ENCODE results near the gene DGKG.

The DGKG gene

GRCh38 chr3:186268616-186269448 is 93.2 kb downstream of the DGKG start:
- ATAC-seq (ENCODE audit: low read depth) = no peak
- no peaks in the 10 kb centered on the region for H3K27me3 ChIP-seq (ENCODE audit: insufficient read depth, poor library complexity, severe bottlenecking)
- H3K27ac ChIP-seq (ENCODE audit: poor library complexity, severe bottlenecking) = no peak overlapping the region
- no peak overlapping the region for H3K4me3 ChIP-seq (ENCODE audit: severe bottlenecking)
- peak; percentile 18 for TF ChIP-seq CTCF (IDR thresholded peaks at IDR 0.05; ENCODE audit: poor library complexity, severe bottlenecking)
- DNase-seq (ENCODE audit: low spot score) = no peak
- no peaks in the 10 kb centered on the region for H3K36me3 ChIP-seq (ENCODE audit: low read depth)
- no peaks in the 10 kb centered on the region for H3K4me1 ChIP-seq (ENCODE audit: insufficient read depth, poor library complexity, severe bottlenecking)
- H3K9me3 ChIP-seq (ENCODE audit: severe bottlenecking) = no peaks in the 10 kb centered on the region

DNA sequence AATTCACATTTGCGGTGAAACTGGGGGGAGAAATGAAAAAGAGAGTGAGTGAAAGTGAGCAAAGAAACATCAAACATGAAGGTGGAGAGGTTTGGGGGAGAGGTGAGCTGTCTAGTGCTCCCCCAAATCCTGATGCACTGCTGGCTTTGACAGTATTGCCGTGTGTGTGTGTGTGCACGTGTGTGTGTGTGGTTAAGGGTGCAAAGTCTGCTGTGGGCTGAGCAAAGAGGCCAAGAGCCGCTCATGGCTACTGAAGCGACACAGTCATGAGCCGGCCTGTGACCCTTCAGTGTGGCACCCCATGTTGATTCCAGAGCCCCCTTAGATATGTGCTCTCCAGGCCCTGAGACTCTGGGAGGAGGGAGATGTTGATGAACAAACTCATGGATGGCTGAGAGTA is 94.3 kb downstream of the DGKG start:
- no peak for TF ChIP-seq CTCF (IDR thresholded peaks at IDR 0.05; ENCODE audit: poor library complexity, severe bottlenecking)
- no peaks in the 10 kb centered on the region for H3K4me1 ChIP-seq (ENCODE audit: insufficient read depth, poor library complexity, severe bottlenecking)
- DNase-seq (ENCODE audit: low spot score) (no peak), ATAC-seq (ENCODE audit: low read depth) (no peak)
- H3K9me3 ChIP-seq (ENCODE audit: severe bottlenecking) = no peaks in the 10 kb centered on the region
- H3K36me3 ChIP-seq (ENCODE audit: low read depth) = no peaks in the 10 kb centered on the region
- H3K27ac ChIP-seq (ENCODE audit: poor library complexity, severe bottlenecking) = no peak overlapping the region
- H3K27me3 ChIP-seq (ENCODE audit: insufficient read depth, poor library complexity, severe bottlenecking) = no peaks in the 10 kb centered on the region
- H3K4me3 ChIP-seq (ENCODE audit: severe bottlenecking) = no peak overlapping the region

- Histone ChIP-seq H3K9me3 (ENCODE audit: severe bottlenecking) (no peaks in the 10 kb centered on the region), H3K4me3 (ENCODE audit: severe bottlenecking) (no peak overlapping the region), H3K27ac (ENCODE audit: poor library complexity, severe bottlenecking) (no peak overlapping the region), H3K27me3 (ENCODE audit: insufficient read depth, poor library complexity, severe bottlenecking) (no peaks in the 10 kb centered on the region), H3K4me1 (ENCODE audit: insufficient read depth, poor library complexity, severe bottlenecking) (no peaks in the 10 kb centered on the region), H3K36me3 (ENCODE audit: low read depth) (no peaks in the 10 kb centered on the region)
- DNase-seq (ENCODE audit: low spot score) = no peak
- ATAC-seq (ENCODE audit: low read depth) = no peak
- no peak for TF ChIP-seq CTCF (IDR thresholded peaks at IDR 0.05; ENCODE audit: poor library complexity, severe bottlenecking)
Measured at GRCh38 chr3:186264608-186265400, 97.2 kb downstream of the DGKG start.

DNA sequence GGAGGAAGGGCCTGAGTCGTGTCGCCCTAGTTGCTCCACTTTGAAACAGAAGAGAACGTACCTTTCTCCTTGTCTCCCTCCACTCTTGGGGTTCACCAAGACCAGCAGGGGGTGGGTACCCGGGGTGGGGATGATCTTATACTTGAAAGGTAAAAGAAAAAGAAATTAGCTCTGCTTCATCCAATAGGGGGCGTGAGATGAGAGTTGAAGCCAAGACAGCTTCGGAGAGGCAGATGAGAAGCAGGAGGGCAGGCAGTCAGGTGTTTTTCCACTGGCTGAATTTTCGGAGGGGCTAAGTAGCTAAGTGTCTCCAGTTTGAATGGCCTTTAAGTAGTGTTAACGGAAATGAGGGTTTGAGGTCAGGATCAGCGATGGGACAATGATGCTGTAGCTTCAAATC is 100.4 kb downstream of the DGKG start:
- DNase-seq (ENCODE audit: low spot score) (no peak), ATAC-seq (ENCODE audit: low read depth) (no peak)
- Histone ChIP-seq H3K9me3 (ENCODE audit: severe bottlenecking) (no peaks in the 10 kb centered on the region), H3K4me3 (ENCODE audit: severe bottlenecking) (no peak overlapping the region), H3K27me3 (ENCODE audit: insufficient read depth, poor library complexity, severe bottlenecking) (no peaks in the 10 kb centered on the region), H3K4me1 (ENCODE audit: insufficient read depth, poor library complexity, severe bottlenecking) (no peaks in the 10 kb centered on the region), H3K36me3 (ENCODE audit: low read depth) (no peaks in the 10 kb centered on the region), H3K27ac (ENCODE audit: poor library complexity, severe bottlenecking) (no peak overlapping the region)
- TF ChIP-seq CTCF (IDR thresholded peaks at IDR 0.05; ENCODE audit: poor library complexity, severe bottlenecking) = peak; percentile 10

Measured in RWPE2 (cell line).